ENCODE measurements around the gene TMBIM1. TPM values are rescaled to one million over a fixed set of nuclear protein-coding genes. Genes with fewer than 3 reads are reported as not detected.
"Not testable (repeated sequence)": the region's sequence is repeated elsewhere in the genome, so short reads cannot be mapped to it uniquely, and the experiment has no call there.

Gene TMBIM1
- total RNA-seq, 1 donor from 2014 or later = 63.1 TPM

DNA sequence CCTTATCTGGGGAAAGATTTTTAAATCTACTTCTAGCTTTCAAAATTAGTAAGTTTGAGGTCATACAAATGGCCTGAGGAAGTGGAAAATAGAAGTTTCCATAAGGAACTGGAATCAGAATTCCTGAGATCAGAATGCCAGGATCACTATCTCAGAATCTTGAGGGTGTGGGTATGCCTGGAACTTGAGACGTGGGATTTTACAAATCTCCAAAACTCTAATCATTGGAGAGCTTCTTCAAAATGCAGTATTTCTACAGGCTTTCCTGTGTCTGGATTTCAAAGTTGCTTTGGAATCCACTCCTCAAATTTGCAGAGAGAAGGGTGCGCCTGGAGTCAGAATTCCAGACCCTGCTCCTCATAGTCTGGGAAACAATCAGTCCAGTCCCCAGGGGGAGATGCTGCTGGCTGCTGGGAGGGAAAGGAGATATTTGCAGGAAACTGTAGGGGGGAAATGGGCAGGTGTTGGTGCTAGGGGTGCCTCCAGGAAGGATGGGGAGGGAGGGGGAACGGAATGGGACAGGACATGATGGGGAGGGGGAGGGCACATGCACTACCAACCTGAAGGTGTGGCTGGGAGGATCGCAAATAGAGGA lies 33.4 kb upstream of the TMBIM1 start:
- no peak overlapping the region for H3K4me3 Mint-ChIP-seq
- peaks cover 16% of the 10 kb centered on the region for H3K27me3 Mint-ChIP-seq
- H3K4me1 Mint-ChIP-seq = peaks cover 11% of the 10 kb centered on the region
- no peak for DNase-seq
- intact Hi-C loops (cut with micrococcal nuclease) = no loop called here
- no peaks in the 10 kb centered on the region for H3K9me3 Mint-ChIP-seq
- H3K36me3 Mint-ChIP-seq (ENCODE audit: low read depth) = no peaks in the 10 kb centered on the region
- H3K27ac Mint-ChIP-seq = no peak overlapping the region

DNA sequence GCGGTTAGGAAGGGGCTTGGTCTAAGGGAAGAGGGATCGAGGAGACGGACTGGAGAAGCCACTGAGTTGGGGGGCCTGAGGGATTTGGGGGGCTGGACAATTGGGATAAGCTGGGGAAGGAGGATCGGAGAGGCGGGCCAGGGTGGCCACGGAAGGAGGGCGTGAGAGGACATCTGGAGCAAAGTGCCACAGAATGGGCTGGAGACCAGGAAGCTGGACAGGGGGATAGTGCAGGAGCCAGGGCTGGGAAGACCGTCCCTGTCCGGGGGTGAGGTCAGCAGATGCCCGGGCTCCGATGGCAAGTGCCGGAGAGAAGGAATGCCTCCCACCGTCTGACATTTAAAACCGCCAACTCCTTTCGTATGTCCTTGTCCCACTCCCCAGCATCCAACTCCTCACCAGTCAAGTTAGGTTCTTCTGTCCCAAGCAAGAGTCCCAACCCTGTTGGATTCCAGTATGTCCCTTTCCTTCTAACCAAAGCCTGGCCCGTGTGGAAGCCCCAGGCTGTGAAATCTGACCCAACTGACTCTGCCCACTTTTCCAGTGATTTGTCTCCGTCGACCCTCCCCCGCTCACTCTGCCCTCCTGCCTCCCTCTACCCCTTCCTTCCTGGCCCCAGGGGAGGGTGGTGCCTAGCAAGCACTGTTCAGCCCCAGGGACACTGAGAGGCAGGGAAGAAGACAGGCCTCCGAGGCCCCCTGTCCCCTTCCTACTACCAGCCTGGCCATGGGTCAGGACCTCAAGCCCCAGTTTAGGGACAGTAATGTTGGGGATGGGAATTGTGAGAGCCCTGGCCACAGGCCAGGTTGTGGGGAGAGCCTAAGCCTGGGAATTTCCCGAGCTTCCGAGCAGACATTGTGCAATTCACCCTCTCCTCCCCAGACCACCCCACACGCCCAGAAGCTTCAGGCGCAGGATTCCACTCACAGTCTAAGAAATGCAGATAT lies 31.5 kb upstream of the TMBIM1 start:
- Mint-ChIP-seq H3K36me3 (ENCODE audit: low read depth) (no peaks in the 10 kb centered on the region), H3K27me3 (peaks cover 16% of the 10 kb centered on the region), H3K4me3 (peak overlapping the region; percentile 88), H3K27ac (peak overlapping the region; percentile 76), H3K9me3 (no peaks in the 10 kb centered on the region), H3K4me1 (peaks cover 11% of the 10 kb centered on the region)
- no peak for DNase-seq
- intact Hi-C loops (cut with micrococcal nuclease) = no loop called here

DNA sequence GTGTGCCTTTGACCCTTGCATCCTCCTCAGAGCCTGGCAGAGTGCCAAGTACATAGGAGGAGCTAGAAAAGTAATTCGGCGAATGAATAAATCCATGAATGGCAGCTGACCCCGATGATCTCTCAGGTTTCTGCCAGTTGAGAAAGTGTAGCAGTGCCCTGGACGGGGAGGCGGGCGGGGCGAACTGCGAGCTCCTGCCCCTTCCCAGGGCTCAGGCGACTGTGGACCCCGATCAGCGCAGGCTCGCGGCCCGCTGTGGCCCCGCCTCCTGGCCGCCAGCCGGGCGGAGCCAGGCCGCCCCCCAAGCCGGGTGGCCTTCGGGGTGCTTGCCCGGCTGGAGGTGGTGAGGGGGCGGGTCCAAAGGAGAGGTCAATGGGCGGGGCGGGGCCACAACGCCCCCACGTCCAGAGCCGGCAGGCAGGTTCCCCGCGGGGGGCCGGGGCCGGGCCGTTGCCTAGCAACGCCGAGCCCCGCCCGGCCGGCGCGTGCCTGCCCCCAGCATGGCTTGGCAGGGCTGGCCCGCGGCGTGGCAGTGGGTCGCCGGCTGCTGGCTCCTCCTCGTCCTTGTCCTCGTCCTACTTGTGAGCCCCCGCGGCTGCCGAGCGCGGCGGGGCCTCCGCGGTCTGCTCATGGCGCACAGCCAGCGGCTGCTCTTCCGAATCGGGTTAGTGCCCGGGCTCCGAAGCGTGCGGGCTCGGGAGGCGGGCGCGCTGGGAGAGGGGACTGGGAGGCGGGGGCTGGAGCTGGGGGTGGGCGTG lies 30.6 kb upstream of the TMBIM1 start:
- Mint-ChIP-seq H3K9me3 (no peaks in the 10 kb centered on the region), H3K27me3 (peaks cover 16% of the 10 kb centered on the region), H3K4me1 (peaks cover 15% of the 10 kb centered on the region), H3K27ac (no peak overlapping the region), H3K36me3 (ENCODE audit: low read depth) (peaks cover 1% of the 10 kb centered on the region), H3K4me3 (peak overlapping the region; percentile 88)
- DNase-seq = peak; percentile 85
- intact Hi-C loops (cut with micrococcal nuclease) = no loop called here

DNA sequence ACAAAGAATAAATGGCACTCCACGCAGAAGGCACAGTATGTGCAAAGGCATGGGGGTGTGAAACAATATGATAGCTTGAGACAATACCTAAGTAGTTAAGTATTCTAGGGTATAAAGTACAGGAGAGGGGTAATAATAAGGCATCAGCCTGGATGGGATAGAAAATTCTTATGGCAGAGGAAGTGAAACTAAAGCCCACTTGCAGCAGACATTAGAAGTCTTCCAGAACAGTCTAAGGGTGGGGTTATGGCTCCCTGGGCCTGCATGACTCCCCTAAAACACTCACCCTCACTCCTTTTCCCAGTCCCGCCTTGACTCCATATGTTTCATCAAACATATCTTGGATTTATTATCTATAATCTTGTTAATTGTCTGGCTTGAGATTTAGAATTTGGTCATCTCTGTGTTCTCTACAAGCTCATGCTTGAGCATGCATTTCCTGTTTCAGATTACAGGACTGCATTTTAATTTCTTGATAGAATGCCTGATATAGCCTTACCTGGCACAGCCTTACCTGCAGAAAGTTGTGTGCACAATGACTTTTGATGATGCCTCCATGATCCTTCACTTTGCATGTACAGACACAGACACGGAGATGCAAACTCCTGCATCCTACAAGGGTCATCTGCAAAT lies 28.5 kb upstream of the TMBIM1 start:
- intact Hi-C loops (cut with micrococcal nuclease) = no loop called here
- H3K36me3 Mint-ChIP-seq (ENCODE audit: low read depth) = peaks cover 3% of the 10 kb centered on the region
- no peak overlapping the region for H3K27ac Mint-ChIP-seq
- H3K9me3 Mint-ChIP-seq = no peaks in the 10 kb centered on the region
- H3K27me3 Mint-ChIP-seq = peaks cover 14% of the 10 kb centered on the region
- no peak overlapping the region for H3K4me3 Mint-ChIP-seq
- no peak for DNase-seq
- H3K4me1 Mint-ChIP-seq = peaks cover 31% of the 10 kb centered on the region

DNA sequence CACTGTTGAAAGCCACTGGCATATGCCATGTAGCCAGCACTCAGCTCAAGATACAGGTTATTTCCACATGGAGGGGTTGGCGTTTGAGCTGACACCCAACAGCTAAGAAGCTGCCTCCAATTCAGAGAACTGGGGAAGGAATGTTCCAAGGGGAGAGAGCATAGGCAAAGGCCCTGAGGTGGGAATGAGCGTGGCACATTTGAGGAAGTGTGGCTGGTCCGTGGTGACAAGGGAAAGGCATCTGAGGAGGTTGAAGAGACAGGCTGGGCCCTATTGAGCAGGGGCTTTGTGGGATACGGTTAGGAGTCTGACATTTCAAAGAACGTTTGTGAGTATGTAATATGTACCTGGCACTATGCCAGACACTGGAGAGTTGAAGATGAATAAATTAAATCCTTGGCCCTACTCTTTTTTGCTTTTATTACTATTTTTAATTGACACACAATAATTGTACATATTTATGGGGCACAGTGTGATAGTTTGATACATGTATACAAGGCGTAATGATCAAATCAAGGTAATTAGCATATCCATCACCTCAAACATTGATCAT lies 27.6 kb upstream of the TMBIM1 start:
- intact Hi-C loops (cut with micrococcal nuclease) = no loop called here
- Mint-ChIP-seq H3K27ac (no peak overlapping the region), H3K4me1 (peaks cover 33% of the 10 kb centered on the region), H3K36me3 (ENCODE audit: low read depth) (peaks cover 3% of the 10 kb centered on the region), H3K9me3 (no peaks in the 10 kb centered on the region), H3K4me3 (no peak overlapping the region), H3K27me3 (peaks cover 12% of the 10 kb centered on the region)
- DNase-seq = no peak

DNA sequence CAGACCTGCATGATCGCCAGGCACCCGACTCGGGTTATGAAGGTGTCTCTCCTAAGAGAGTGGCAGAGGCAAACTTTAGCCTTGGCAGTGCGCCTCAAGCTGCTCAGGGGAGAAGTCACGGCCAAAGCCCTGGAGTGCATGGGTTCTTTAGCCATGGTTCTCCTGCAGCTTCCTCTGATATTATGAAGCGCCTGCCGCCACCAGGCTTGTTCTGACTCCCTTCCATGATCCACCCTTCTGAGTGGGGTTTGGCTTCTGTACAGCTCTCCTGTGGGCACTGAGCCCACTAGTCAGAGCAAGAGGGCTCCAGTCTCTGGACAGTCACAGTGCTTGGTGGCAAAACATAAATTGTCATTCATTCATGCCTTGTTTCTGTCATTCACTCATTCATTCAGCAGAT lies 25.9 kb upstream of the TMBIM1 start:
- peaks cover 2% of the 10 kb centered on the region for H3K27me3 Mint-ChIP-seq
- H3K4me1 Mint-ChIP-seq = peaks cover 25% of the 10 kb centered on the region
- intact Hi-C loops (cut with micrococcal nuclease) = no loop called here
- H3K4me3 Mint-ChIP-seq = no peak overlapping the region
- H3K9me3 Mint-ChIP-seq = no peaks in the 10 kb centered on the region
- no peak overlapping the region for H3K27ac Mint-ChIP-seq
- DNase-seq = no peak
- peaks cover 3% of the 10 kb centered on the region for H3K36me3 Mint-ChIP-seq (ENCODE audit: low read depth)

DNA sequence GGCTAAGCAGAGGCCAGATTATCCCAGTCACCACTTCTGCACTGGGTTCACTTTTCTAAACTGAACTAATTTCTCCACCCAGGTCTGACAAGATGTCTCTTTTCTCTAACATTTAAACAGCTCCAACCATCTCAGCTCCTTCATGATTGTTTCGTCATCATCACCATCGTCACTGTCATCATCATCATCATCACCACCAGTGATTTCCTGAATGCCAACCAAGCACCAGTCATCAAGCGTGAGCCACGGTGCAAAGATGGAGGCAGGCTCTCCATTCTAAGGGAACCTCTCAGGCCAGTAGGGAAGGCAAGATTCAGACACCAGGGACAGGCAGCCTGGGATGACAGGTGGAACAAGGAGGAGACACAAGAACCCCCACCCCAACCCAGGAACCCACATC lies 25.5 kb upstream of the TMBIM1 start:
- H3K27ac Mint-ChIP-seq = no peak overlapping the region
- DNase-seq = no peak
- no peak overlapping the region for H3K4me3 Mint-ChIP-seq
- no peaks in the 10 kb centered on the region for H3K9me3 Mint-ChIP-seq
- H3K36me3 Mint-ChIP-seq (ENCODE audit: low read depth) = peaks cover 3% of the 10 kb centered on the region
- peaks cover 25% of the 10 kb centered on the region for H3K4me1 Mint-ChIP-seq
- peaks cover 2% of the 10 kb centered on the region for H3K27me3 Mint-ChIP-seq
- intact Hi-C loops (cut with micrococcal nuclease) = loop anchor here (2.0 kb wide), 2 partner anchors 17 to 31 kb away; no protein-coding TSS in a partner anchor

DNA sequence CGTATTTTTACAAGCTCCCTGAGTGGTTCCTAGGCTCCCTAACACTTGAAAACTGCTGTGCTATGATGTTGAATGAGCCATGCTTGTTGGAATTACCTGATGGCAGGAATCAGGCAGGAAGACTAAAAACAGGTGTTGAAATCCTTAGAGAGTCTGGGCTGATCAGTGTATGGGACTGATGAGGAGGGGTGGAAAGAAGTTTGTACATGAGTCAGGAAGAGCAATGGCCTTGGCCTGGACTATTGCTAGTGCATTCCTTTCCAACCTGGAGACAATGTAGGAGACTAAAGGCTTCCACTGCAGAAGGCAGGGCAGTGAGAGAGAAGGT lies 25.0 kb upstream of the TMBIM1 start:
- Mint-ChIP-seq H3K27me3 (no peaks in the 10 kb centered on the region), H3K36me3 (ENCODE audit: low read depth) (peaks cover 3% of the 10 kb centered on the region), H3K9me3 (no peaks in the 10 kb centered on the region), H3K27ac (peak overlapping the region; percentile 35), H3K4me3 (peak overlapping the region; percentile 10), H3K4me1 (peaks cover 23% of the 10 kb centered on the region)
- DNase-seq = no peak
- intact Hi-C loops (cut with micrococcal nuclease) = loop anchor here (2.0 kb wide), 2 partner anchors 16 to 30 kb away; no protein-coding TSS in a partner anchor

DNA sequence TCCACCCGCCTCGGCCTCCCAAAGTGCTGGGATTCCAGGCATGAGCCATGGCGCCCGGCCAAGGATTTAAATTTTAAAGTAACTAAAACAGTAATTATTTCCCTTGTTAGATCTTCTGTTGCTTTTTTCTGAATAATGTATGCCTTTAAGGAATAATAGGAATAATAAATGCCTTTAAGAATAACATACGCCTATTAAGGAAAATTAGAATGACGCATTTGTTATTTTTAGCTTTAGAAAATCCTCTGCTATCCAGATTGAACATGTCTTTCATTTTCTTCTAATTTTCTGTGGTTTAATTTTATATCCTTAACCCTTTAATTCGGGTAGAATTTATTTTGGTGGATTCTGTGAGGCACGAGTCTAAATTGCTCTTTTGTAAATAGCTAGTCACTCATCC lies 23.1 kb upstream of the TMBIM1 start:
- intact Hi-C loops (cut with micrococcal nuclease) = no loop called here
- Mint-ChIP-seq H3K9me3 (no peaks in the 10 kb centered on the region), H3K27ac (no peak overlapping the region)

DNA sequence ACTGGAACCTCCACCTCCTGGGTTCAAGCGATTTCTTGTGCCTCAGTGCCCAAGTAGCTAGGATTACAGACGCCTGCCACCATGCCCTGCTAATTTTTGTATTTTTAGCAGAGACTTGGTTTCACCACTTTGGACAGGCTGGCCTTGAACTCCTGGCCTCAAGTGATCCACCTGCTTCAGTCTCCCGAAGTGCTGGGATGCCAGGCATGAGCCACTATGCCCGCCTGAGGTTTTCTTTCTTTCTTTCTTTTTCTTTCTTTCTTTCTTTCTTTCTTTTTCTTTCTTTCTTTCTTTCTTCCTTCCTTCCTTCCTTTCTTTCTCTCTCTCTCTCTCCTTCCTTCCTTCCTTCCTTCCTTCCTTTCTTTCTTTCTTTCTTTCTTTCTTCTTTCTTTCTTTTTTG lies 22.5 kb upstream of the TMBIM1 start:
- H3K9me3 Mint-ChIP-seq; H3K4me3 Mint-ChIP-seq; H3K27ac Mint-ChIP-seq; intact Hi-C loops (cut with micrococcal nuclease); DNase-seq; H3K36me3 Mint-ChIP-seq (ENCODE audit: low read depth); H3K27me3 Mint-ChIP-seq: not testable (repeated sequence)
- H3K4me1 Mint-ChIP-seq = peaks cover 23% of the 10 kb centered on the region

More for the DNA sequence above, 23.1 kb upstream of the TMBIM1 start:
- no peak overlapping the region for H3K4me3 Mint-ChIP-seq
- H3K36me3 Mint-ChIP-seq (ENCODE audit: low read depth) = peaks cover 3% of the 10 kb centered on the region
- H3K27me3 Mint-ChIP-seq = no peaks in the 10 kb centered on the region
- no peak for DNase-seq
- H3K4me1 Mint-ChIP-seq = peaks cover 23% of the 10 kb centered on the region

DNA sequence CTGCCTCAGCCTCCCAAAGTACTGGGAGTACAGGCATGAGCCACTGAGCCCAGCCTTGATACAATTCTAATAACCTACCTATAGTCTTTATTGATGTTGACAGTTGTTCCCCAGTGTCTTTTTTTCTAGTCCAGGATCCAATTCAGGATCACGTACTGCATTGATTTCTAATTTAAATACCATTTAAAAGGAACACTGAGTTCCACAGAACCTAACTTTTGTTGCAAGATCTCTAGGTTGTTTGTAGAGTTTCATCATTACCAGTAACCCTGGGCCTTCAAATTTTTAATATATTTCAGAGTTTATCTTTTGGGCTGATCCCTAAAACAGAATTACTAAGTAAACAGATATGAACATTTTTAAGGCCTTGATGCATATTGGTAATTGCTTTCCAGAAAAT lies 21.1 kb upstream of the TMBIM1 start:
- Mint-ChIP-seq H3K36me3 (ENCODE audit: low read depth) (peaks cover 2% of the 10 kb centered on the region), H3K27me3 (no peaks in the 10 kb centered on the region), H3K4me3 (no peak overlapping the region), H3K27ac (no peak overlapping the region), H3K9me3 (no peaks in the 10 kb centered on the region), H3K4me1 (peaks cover 22% of the 10 kb centered on the region)
- DNase-seq = no peak
- intact Hi-C loops (cut with micrococcal nuclease) = no loop called here

DNA sequence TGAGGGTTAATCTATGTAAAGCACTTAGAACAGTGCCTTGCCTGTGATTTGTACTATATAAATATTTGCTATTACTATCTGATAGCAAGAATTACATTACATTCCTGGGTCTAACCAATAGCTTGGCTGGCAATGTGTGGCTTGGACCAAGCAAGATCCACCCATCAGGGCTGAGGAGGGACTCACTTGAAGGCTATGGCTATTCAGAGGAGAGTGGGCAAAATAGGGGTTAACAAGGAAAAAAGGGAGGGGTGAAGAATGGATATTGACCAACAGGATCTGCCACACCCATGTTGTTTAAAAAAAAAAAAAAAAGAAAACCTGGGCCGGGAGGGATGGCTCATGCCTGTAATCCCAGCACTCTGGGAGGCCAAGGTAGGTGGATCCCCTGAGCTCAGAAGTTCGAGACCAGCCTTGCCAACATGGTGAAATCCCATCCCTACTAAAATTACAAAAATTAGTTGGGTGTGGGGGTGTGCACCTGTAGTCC lies 20.0 kb upstream of the TMBIM1 start:
- no peaks in the 10 kb centered on the region for H3K9me3 Mint-ChIP-seq
- peaks cover 21% of the 10 kb centered on the region for H3K4me1 Mint-ChIP-seq
- intact Hi-C loops (cut with micrococcal nuclease) = no loop called here
- H3K4me3 Mint-ChIP-seq = no peak overlapping the region
- H3K27me3 Mint-ChIP-seq = peaks cover 2% of the 10 kb centered on the region
- no peak for DNase-seq
- peaks cover under 1% of the 10 kb centered on the region for H3K36me3 Mint-ChIP-seq (ENCODE audit: low read depth)
- H3K27ac Mint-ChIP-seq = no peak overlapping the region

DNA sequence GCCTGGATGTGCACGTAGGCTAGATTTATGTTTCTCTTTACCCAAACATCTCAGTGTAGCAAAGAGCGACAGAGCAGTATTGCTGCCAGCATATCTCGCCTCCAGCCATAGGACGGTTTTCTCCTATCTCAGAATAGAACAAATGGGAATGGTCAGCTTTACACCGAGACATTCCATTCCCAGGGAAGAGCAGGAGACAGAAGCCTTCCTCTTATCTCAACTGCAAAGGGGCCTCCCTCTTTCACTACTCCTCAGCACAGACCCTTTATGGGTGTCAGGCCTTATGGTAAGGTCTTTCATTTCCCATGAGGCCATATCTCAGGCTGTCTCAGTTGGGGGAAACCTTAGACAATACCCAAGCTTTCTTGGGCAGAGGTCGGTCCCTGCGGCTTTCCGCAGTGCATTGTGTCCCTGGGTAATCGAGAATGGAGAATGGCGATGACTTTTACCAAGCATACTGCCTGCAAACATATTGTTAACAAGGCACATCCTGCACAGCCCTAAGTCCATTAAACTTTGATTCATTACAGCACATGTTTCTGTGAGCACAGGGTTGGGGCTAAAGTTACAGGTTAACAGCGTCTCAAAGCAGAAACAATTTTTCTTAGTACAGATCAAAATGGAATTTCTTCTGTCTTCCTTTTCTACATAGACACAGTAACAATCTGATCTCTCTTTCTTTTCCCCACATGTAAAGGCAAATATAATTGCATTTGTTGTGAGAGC lies 19.4 kb upstream of the TMBIM1 start:
- intact Hi-C loops (cut with micrococcal nuclease); DNase-seq; H3K27me3 Mint-ChIP-seq; H3K4me3 Mint-ChIP-seq; H3K36me3 Mint-ChIP-seq (ENCODE audit: low read depth); H3K9me3 Mint-ChIP-seq; H3K27ac Mint-ChIP-seq: not testable (repeated sequence)
- H3K4me1 Mint-ChIP-seq = peaks cover 17% of the 10 kb centered on the region

Data from activated CD4-positive, alpha-beta T cell treated with anti-CD3 and anti-CD28 coated beads, Interleukin-2, amount 10 ng/mL, durations not matched to agents 24 days and 14 days (primary cell).